Measurements from ENCODE around the gene MYO10.

- TF ChIP-seq SUZ12 (IDR thresholded peaks at IDR 0.05) (no peak), CTBP1 (IDR thresholded peaks at IDR 0.05; ENCODE audit: borderline replicate concordance) (no peak), FOXM1 (IDR thresholded peaks at IDR 0.05; ENCODE audit: borderline replicate concordance) (no peak), ARNT (IDR thresholded peaks at IDR 0.05) (no peak), SP1 (IDR thresholded peaks at IDR 0.05) (no peak), FOXK2 (IDR thresholded peaks at IDR 0.05) (no peak), ELF4 (IDR thresholded peaks at IDR 0.05) (no peak), FOXA1 (IDR thresholded peaks at IDR 0.05) (no peak), ZNF384 (IDR thresholded peaks at IDR 0.05) (no peak), BHLHE40 (IDR thresholded peaks at IDR 0.05; ENCODE audit: borderline replicate concordance) (no peak), HDGF (IDR thresholded peaks at IDR 0.05; ENCODE audit: borderline replicate concordance) (no peak), TARDBP (IDR thresholded peaks at IDR 0.05) (no peak), LEF1 (IDR thresholded peaks at IDR 0.05; ENCODE audit: borderline replicate concordance) (no peak)
These were observed 80.6 kb downstream of the MYO10 start for GRCh38 chr5:16855485-16855884.
